Bone marrow (tissue), 2 donors: Measurements from ENCODE around the gene ATG16L2.
"Not testable (repeated sequence)": the region's sequence is repeated elsewhere in the genome, so short reads cannot be mapped to it uniquely, and the experiment has no call there.

Source experiments
- DNase-seq, 2 donors: peaks; one replicate each; lab custom pipeline; 2025; lab: John Stamatoyannopoulos, UW

Gene ATG16L2

GRCh38 chr11:72848846-72849466 is 34.7 kb downstream of the ATG16L2 start:
- DNase-seq, result peak in 1 of 2 donors; percentile 37

GRCh38 chr11:72850832-72851231 is 36.6 kb downstream of the ATG16L2 start:
- DNase-seq, result no peak

- DNase-seq, result no peak
Observed at GRCh38 chr11:72851726-72852125, 37.5 kb downstream of the ATG16L2 start.

GRCh38 chr11:72856065-72856464 is 41.9 kb downstream of the ATG16L2 start:
- DNase-seq, result no peak

- DNase-seq, result no peak
Observed at GRCh38 chr11:72856551-72857345, 42.5 kb downstream of the ATG16L2 start.

- DNase-seq, result not testable (repeated sequence)
Observed at GRCh38 chr11:72858267-72858666, 44.1 kb downstream of the ATG16L2 start.

GRCh38 chr11:72859126-72859525 is 44.9 kb downstream of the ATG16L2 start:
- DNase-seq, result no peak

GRCh38 chr11:72860010-72860409 is 45.8 kb downstream of the ATG16L2 start:
- no peak for DNase-seq

GRCh38 chr11:72860592-72860991 is 46.4 kb downstream of the ATG16L2 start:
- no peak for DNase-seq

GRCh38 chr11:72863091-72863490 is 48.9 kb downstream of the ATG16L2 start:
- DNase-seq, result no peak

GRCh38 chr11:72863916-72864315 is 49.7 kb downstream of the ATG16L2 start:
- DNase-seq, result peak in 1 of 2 donors; percentile 27

- DNase-seq, result no peak
Observed at GRCh38 chr11:72864702-72865655, 50.8 kb downstream of the ATG16L2 start.

- no peak for DNase-seq
Observed at GRCh38 chr11:72867970-72868369, 53.8 kb downstream of the ATG16L2 start.

- no peak for DNase-seq
Observed at GRCh38 chr11:72869831-72870230, 55.6 kb downstream of the ATG16L2 start.

- no peak for DNase-seq
Observed at GRCh38 chr11:72871119-72871518, 56.9 kb downstream of the ATG16L2 start.

- no peak for DNase-seq
Observed at GRCh38 chr11:72872012-72872411, 57.8 kb downstream of the ATG16L2 start.

- no peak for DNase-seq
Observed at GRCh38 chr11:72875736-72876135, 61.5 kb downstream of the ATG16L2 start.

- no peak for DNase-seq
Observed at GRCh38 chr11:72876147-72876546, 61.9 kb downstream of the ATG16L2 start.
